ENCODE measurements around the gene FAM229A. TPM values are rescaled to one million over a fixed set of nuclear protein-coding genes. Genes with fewer than 3 reads are reported as not detected.

Gene FAM229A
- total and polyA plus RNA-seq, 8 donors: 1.9 to 21.8 (median 5.0) TPM

- Histone ChIP-seq H3K9me3 (no peaks in the 10 kb centered on the region), H3K36me3 (no peaks in the 10 kb centered on the region), H3K27ac (peak overlapping the region; percentile 77 to 94 (median 86)), H3K4me3 (peak overlapping the region; percentile 36 to 91 (median 66)), H3K4me1 (peaks cover 9 to 18% (median 15%) of the 10 kb centered on the region in 3 donors), H3K27me3 (no peaks in the 10 kb centered on the region)
- 0 to 1% methylated on average over 14 of the region's 14 CpGs for WGBS, 2 donors
- ATAC-seq (peak; percentile 2 to 21 (median 12)), DNase-seq (no peak), FAIRE-seq (no peak)
- intact Hi-C loops (cut with DNase I): no loop called here
- TF ChIP-seq CTCF (IDR thresholded peaks at IDR 0.05): no peak
These were observed 32.7 kb upstream of the FAM229A start for GRCh38 chr1:32394890-32395432.

GRCh38 chr1:32394141-32394889, 32.0 kb upstream of the FAM229A start, which contains the start of gene BSDC1:
Gene BSDC1 (minus strand): TSS chr1:32394441. CDS start chr1:32394414, 27 bp downstream.
- peak; percentile 98 for FAIRE-seq

GRCh38 chr1:32393832-32394140, 31.5 kb upstream of the FAM229A start:
- no peak for TF ChIP-seq CTCF (IDR thresholded peaks at IDR 0.05)
- H3K27ac ChIP-seq: peak overlapping the region; percentile 77 to 94 (median 86)
- H3K36me3 ChIP-seq: peaks cover 0 to 7% (median 3%) of the 10 kb centered on the region in 3 donors
- ATAC-seq (peak; percentile 47 to 63 (median 56)), FAIRE-seq (no peak), DNase-seq (peak in 2 of 6 donors; percentile 45 to 72)
- H3K9me3 ChIP-seq: no peaks in the 10 kb centered on the region
- no peaks in the 10 kb centered on the region for H3K27me3 ChIP-seq
- peaks cover 9 to 18% (median 15%) of the 10 kb centered on the region in 3 donors for H3K4me1 ChIP-seq
- peak overlapping the region; percentile 58 to 91 (median 79) for H3K4me3 ChIP-seq
- WGBS, 2 donors: 1% methylated on average over 15 of the region's 15 CpGs
- intact Hi-C loops (cut with DNase I): no loop called here

More at GRCh38 chr1:32394141-32394889, 32.0 kb upstream of the FAM229A start, which contains the start of gene BSDC1:
- intact Hi-C loops (cut with DNase I): no loop called here
- DNase-seq (peak; percentile 96 to 99 (median 99)), ATAC-seq (peak; percentile 96 to 99 (median 96))
- Histone ChIP-seq H3K27ac (peak within 1 kb of the TSS; percentile 77 to 94 (median 86)), H3K27me3 (no peaks in the 10 kb centered on the region), H3K4me3 (peak within 1 kb of the TSS; percentile 58 to 91 (median 79)), H3K9me3 (no peaks in the 10 kb centered on the region), H3K36me3 (peaks cover 0 to 2% (median under 1%) of the 10 kb centered on the region in 3 donors), H3K4me1 (peaks cover 9 to 18% (median 15%) of the 10 kb centered on the region in 3 donors)
- no peak for TF ChIP-seq CTCF (IDR thresholded peaks at IDR 0.05)
- WGBS, 2 donors: 0 to 1% methylated on average over 48 of the region's 48 CpGs

GRCh38 chr1:32393136-32393535, 30.9 kb upstream of the FAM229A start:
- H3K27ac ChIP-seq: no peak overlapping the region
- no peak for TF ChIP-seq CTCF (IDR thresholded peaks at IDR 0.05)
- H3K36me3 ChIP-seq: peaks cover 0 to 12% (median 3%) of the 10 kb centered on the region in 3 donors
- 71 to 73% methylated on average over 1 of the region's 1 CpG for WGBS, 2 donors
- FAIRE-seq (no peak), DNase-seq (no peak), ATAC-seq (no peak)
- H3K4me3 ChIP-seq: peak overlapping the region in 3 of 4 donors; percentile 58 to 91 (median 73)
- no peaks in the 10 kb centered on the region for H3K27me3 ChIP-seq
- H3K4me1 ChIP-seq: peaks cover 9 to 18% (median 15%) of the 10 kb centered on the region in 3 donors
- no peaks in the 10 kb centered on the region for H3K9me3 ChIP-seq
- intact Hi-C loops (cut with DNase I): no loop called here

Measured in pancreas (tissue), 10 donors.